NB4 (cell line): ENCODE measurements around the gene PASK.

ENCODE experiments used
- DNase-seq: peaks from one replicate; pipeline ENCODE4 v3.0.0; 2010; ENCODE audit warnings: low read depth
- H3K4me3 ChIP-seq: one replicate; pipeline ENCODE4 v1.5.1; 2011; ENCODE audit warnings: mild to moderate bottlenecking, low read depth, low read length, moderate library complexity
- MYC ChIP-seq: IDR thresholded peaks from 2 replicates; pipeline ENCODE4 v1.6.1; 2011; ENCODE audit warnings: low read depth, low read length
- POLR2A ChIP-seq: IDR thresholded peaks from 2 replicates; pipeline ENCODE4 v1.6.1; 2011; ENCODE audit warnings: mild to moderate bottlenecking; ENCODE audit not compliant: insufficient read length; ENCODE audit errors: extremely low read depth
- TF ChIP-seq, protein P1 (sequence below): IDR thresholded peaks from 2 replicates; pipeline ENCODE4 v1.6.1; 2011; ENCODE audit warnings: low read depth, low read length
- TF ChIP-seq, protein P2 (sequence below): IDR thresholded peaks from one replicate; pipeline ENCODE4 v1.5.1; 2012; ENCODE audit warnings: low read depth, low read length

PASK gene

GRCh38 chr2:241182531-241183133, 33.4 kb upstream of the PASK start:
- H3K4me3 ChIP-seq = no peak overlapping the region
- TF ChIP-seq MYC = no peak
- TF ChIP-seq POLR2A = no peak
- TF ChIP-seq, protein P1, sequence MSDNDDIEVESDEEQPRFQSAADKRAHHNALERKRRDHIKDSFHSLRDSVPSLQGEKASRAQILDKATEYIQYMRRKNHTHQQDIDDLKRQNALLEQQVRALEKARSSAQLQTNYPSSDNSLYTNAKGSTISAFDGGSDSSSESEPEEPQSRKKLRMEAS = no peak
- TF ChIP-seq, protein P2, sequence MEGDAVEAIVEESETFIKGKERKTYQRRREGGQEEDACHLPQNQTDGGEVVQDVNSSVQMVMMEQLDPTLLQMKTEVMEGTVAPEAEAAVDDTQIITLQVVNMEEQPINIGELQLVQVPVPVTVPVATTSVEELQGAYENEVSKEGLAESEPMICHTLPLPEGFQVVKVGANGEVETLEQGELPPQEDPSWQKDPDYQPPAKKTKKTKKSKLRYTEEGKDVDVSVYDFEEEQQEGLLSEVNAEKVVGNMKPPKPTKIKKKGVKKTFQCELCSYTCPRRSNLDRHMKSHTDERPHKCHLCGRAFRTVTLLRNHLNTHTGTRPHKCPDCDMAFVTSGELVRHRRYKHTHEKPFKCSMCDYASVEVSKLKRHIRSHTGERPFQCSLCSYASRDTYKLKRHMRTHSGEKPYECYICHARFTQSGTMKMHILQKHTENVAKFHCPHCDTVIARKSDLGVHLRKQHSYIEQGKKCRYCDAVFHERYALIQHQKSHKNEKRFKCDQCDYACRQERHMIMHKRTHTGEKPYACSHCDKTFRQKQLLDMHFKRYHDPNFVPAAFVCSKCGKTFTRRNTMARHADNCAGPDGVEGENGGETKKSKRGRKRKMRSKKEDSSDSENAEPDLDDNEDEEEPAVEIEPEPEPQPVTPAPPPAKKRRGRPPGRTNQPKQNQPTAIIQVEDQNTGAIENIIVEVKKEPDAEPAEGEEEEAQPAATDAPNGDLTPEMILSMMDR = no peak
- no peak for DNase-seq

DNA sequence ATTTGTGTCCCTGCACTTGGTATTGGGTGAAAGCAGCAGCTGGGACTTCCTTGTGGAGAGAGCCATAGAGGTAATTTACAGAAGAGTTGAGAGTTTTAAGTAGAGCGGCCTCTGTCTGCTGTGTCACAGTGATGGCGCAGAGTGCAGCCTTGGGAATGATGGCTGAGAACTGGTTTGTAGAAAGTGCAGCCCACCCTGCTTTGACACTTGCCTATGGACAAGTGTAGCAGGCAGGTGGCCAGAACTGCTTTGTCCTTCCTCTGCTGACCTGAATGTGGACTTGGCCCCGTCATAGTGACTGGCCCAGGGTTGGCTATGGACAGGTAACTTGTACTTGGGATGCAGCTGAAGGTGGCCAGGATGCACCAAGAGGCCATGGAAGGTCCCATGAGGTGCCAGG, 32.9 kb upstream of the PASK start:
- DNase-seq = no peak
- TF ChIP-seq MYC = no peak
- TF ChIP-seq POLR2A = no peak
- TF ChIP-seq, protein P2 = no peak
- TF ChIP-seq, protein P1 = no peak

DNA sequence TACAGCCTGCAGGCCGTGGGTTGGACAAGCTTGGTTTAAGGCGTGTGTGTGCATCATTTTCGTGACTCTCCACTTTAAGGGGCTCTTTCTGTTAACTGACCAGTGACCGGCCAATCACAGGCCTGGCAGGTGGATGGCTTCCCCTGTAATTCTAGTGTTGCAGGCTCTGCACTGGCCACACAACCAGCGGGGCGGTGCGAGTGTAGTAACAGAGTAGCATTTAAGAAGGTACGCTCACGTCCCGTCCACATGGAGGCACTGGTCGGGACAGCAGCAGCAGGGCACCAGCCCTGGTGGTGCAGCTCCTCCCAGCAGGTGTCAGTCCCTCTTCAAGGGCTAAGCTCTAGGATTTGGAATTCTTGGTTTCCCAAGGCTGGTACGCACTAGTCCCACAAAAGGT, 31.2 kb upstream of the PASK start:
- H3K4me3 ChIP-seq = no peak overlapping the region
- DNase-seq = no peak
- TF ChIP-seq, protein P2 = no peak
- no peak for TF ChIP-seq POLR2A
- TF ChIP-seq, protein P1 = no peak
- TF ChIP-seq MYC = no peak

More for the DNA sequence above, 32.9 kb upstream of the PASK start:
- no peak overlapping the region for H3K4me3 ChIP-seq

- no peak for DNase-seq
- no peak overlapping the region for H3K4me3 ChIP-seq
- TF ChIP-seq, protein P1 = no peak
- TF ChIP-seq, protein P2 = no peak
- no peak for TF ChIP-seq MYC
- TF ChIP-seq POLR2A = no peak
Measured at GRCh38 chr2:241179899-241180298, 30.6 kb upstream of the PASK start.

- TF ChIP-seq POLR2A (no peak), MYC (no peak)
- TF ChIP-seq, protein P2 = no peak
- TF ChIP-seq, protein P1 = no peak
- no peak overlapping the region for H3K4me3 ChIP-seq
- no peak for DNase-seq
Measured at GRCh38 chr2:241178961-241179360, 29.7 kb upstream of the PASK start.
